NCI-H446 treated with DMSO at 0.1 percent for 48 hours (cell line): ENCODE results near the gene PTPRM.

Experiments used
- DNase-seq: peaks from one replicate; lab custom pipeline; 2025; lab: John Stamatoyannopoulos, UW

Gene PTPRM

GRCh38 chr18:8235894-8236293 is 668.8 kb downstream of the PTPRM start:
- no peak for DNase-seq

- DNase-seq: no peak
Observed at GRCh38 chr18:8238507-8238906, 671.4 kb downstream of the PTPRM start.

GRCh38 chr18:8241731-8242130 is 674.6 kb downstream of the PTPRM start:
- no peak for DNase-seq

GRCh38 chr18:8242151-8242696 is 675.1 kb downstream of the PTPRM start:
- DNase-seq: no peak

GRCh38 chr18:8247700-8248099 is 680.6 kb downstream of the PTPRM start:
- no peak for DNase-seq

GRCh38 chr18:8248576-8248975 is 681.5 kb downstream of the PTPRM start:
- DNase-seq: no peak

GRCh38 chr18:8249811-8250210 is 682.7 kb downstream of the PTPRM start:
- no peak for DNase-seq

- DNase-seq: no peak
Observed at GRCh38 chr18:8252371-8252770, 685.3 kb downstream of the PTPRM start.

GRCh38 chr18:8253944-8254343 is 686.8 kb downstream of the PTPRM start:
- no peak for DNase-seq

- no peak for DNase-seq
Observed at GRCh38 chr18:8254654-8255053, 687.5 kb downstream of the PTPRM start.

GRCh38 chr18:8257851-8258434 is 690.8 kb downstream of the PTPRM start:
- no peak for DNase-seq

GRCh38 chr18:8260319-8260718 is 693.2 kb downstream of the PTPRM start:
- DNase-seq: no peak

GRCh38 chr18:8260827-8261226 is 693.7 kb downstream of the PTPRM start:
- no peak for DNase-seq

- no peak for DNase-seq
Observed at GRCh38 chr18:8261651-8262091, 694.6 kb downstream of the PTPRM start.

GRCh38 chr18:8262221-8262620 is 695.1 kb downstream of the PTPRM start:
- no peak for DNase-seq

- DNase-seq: no peak
Observed at GRCh38 chr18:8264116-8264515, 697.0 kb downstream of the PTPRM start.

- no peak for DNase-seq
Observed at GRCh38 chr18:8264861-8265411, 697.8 kb downstream of the PTPRM start.

- no peak for DNase-seq
Observed at GRCh38 chr18:8272254-8272653, 705.1 kb downstream of the PTPRM start.

- DNase-seq: no peak
Observed at GRCh38 chr18:8274370-8274769, 707.3 kb downstream of the PTPRM start.

- no peak for DNase-seq
Observed at GRCh38 chr18:8276406-8276805, 709.3 kb downstream of the PTPRM start.

GRCh38 chr18:8277270-8277669 is 710.2 kb downstream of the PTPRM start:
- no peak for DNase-seq

- no peak for DNase-seq
Observed at GRCh38 chr18:8279346-8279745, 712.2 kb downstream of the PTPRM start.

GRCh38 chr18:8279781-8280330 is 712.7 kb downstream of the PTPRM start:
- no peak for DNase-seq
